ENCODE results near the gene ANK3.

Gene ANK3

GRCh38 chr10:60140651-60141632 is 248.7 kb downstream of the ANK3 start (continued):
- TF ChIP-seq IKZF3 (tag by site-specific recombination; IDR thresholded peaks at IDR 0.05) (peak; percentile 63), OVOL3 (tag by site-specific recombination; IDR thresholded peaks at IDR 0.05) (no peak), ZBTB20 (tag by site-specific recombination; IDR thresholded peaks at IDR 0.05) (peak; percentile 49; the same call in 1 of the 2 replicates), ZBTB7A (tag by site-specific recombination; IDR thresholded peaks at IDR 0.05; ENCODE audit: low read depth) (no peak), SETDB1 (IDR thresholded peaks at IDR 0.05; ENCODE audit: insufficient read length, low read length) (no peak), ZNF660 (tag by site-specific recombination; IDR thresholded peaks at IDR 0.05) (peak; percentile 69), ZNF623 (tag by site-specific recombination; IDR thresholded peaks at IDR 0.05) (no peak), ZNF248 (tag by site-specific recombination; IDR thresholded peaks at IDR 0.05) (no peak), ZNF670 (tag by site-specific recombination; IDR thresholded peaks at IDR 0.05; ENCODE audit: low read depth) (no peak), ZNF639 (tag by site-specific recombination; IDR thresholded peaks at IDR 0.05) (peak; percentile 16; the same call in 1 of the 2 replicates), ZNF433 (tag by site-specific recombination; IDR thresholded peaks at IDR 0.05; ENCODE audit: low read depth) (no peak), ZNF561 (tag by site-specific recombination; IDR thresholded peaks at IDR 0.05; ENCODE audit: borderline replicate concordance) (peak; percentile 88; the same call in 1 of the 2 replicates), ZNF76 (tag by site-specific recombination; IDR thresholded peaks at IDR 0.05; ENCODE audit: borderline replicate concordance, low read depth) (peak; percentile 74), PATZ1 (tag by site-specific recombination; IDR thresholded peaks at IDR 0.05) (peak; percentile 37; the same call in 1 of the 2 replicates), ZNF394 (tag by site-specific recombination; IDR thresholded peaks at IDR 0.05; ENCODE audit: borderline replicate concordance) (peak; percentile 38), ZNF596 (tag by site-specific recombination; IDR thresholded peaks at IDR 0.05) (peak; percentile 39; the same call in 1 of the 2 replicates), ZBTB48 (tag by site-specific recombination; IDR thresholded peaks at IDR 0.05) (peak; percentile 57), ZNF654 (tag by site-specific recombination; IDR thresholded peaks at IDR 0.05; ENCODE audit: low read depth) (no peak), PRDM1 (tag by site-specific recombination; IDR thresholded peaks at IDR 0.05) (peak; percentile 67), OSR2 (tag by site-specific recombination; IDR thresholded peaks at IDR 0.05) (peak; percentile 34), ZBTB17 (tag by site-specific recombination; IDR thresholded peaks at IDR 0.05) (peak; percentile 68), ZNF776 (tag by site-specific recombination; IDR thresholded peaks at IDR 0.05; ENCODE audit: borderline replicate concordance) (no peak), ZBTB44 (tag by site-specific recombination; IDR thresholded peaks at IDR 0.05) (peak; percentile 61), ZFHX2 (tag by site-specific recombination; conservative IDR thresholded peaks at IDR 0.05) (no peak)
- TF ChIP-seq, protein P1, sequence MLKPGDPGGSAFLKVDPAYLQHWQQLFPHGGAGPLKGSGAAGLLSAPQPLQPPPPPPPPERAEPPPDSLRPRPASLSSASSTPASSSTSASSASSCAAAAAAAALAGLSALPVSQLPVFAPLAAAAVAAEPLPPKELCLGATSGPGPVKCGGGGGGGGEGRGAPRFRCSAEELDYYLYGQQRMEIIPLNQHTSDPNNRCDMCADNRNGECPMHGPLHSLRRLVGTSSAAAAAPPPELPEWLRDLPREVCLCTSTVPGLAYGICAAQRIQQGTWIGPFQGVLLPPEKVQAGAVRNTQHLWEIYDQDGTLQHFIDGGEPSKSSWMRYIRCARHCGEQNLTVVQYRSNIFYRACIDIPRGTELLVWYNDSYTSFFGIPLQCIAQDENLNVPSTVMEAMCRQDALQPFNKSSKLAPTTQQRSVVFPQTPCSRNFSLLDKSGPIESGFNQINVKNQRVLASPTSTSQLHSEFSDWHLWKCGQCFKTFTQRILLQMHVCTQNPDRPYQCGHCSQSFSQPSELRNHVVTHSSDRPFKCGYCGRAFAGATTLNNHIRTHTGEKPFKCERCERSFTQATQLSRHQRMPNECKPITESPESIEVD (tag by site-specific recombination; IDR thresholded peaks at IDR 0.05), result peak; percentile 54
- TF ChIP-seq, protein P2, sequence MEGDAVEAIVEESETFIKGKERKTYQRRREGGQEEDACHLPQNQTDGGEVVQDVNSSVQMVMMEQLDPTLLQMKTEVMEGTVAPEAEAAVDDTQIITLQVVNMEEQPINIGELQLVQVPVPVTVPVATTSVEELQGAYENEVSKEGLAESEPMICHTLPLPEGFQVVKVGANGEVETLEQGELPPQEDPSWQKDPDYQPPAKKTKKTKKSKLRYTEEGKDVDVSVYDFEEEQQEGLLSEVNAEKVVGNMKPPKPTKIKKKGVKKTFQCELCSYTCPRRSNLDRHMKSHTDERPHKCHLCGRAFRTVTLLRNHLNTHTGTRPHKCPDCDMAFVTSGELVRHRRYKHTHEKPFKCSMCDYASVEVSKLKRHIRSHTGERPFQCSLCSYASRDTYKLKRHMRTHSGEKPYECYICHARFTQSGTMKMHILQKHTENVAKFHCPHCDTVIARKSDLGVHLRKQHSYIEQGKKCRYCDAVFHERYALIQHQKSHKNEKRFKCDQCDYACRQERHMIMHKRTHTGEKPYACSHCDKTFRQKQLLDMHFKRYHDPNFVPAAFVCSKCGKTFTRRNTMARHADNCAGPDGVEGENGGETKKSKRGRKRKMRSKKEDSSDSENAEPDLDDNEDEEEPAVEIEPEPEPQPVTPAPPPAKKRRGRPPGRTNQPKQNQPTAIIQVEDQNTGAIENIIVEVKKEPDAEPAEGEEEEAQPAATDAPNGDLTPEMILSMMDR (tag by site-specific recombination; IDR thresholded peaks at IDR 0.05), result peak; percentile 57; the same call in 1 of the 2 replicates
- TF ChIP-seq, protein P3, sequence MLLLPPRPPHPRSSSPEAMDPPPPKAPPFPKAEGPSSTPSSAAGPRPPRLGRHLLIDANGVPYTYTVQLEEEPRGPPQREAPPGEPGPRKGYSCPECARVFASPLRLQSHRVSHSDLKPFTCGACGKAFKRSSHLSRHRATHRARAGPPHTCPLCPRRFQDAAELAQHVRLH (tag by site-specific recombination; IDR thresholded peaks at IDR 0.05), result no peak
